NCI-H524 (cell line): ENCODE measurements around the gene GRHL1.

Experiments used
- DNase-seq, 2 experiments: peaks; one replicate each; lab custom pipeline; 2025; lab: John Stamatoyannopoulos, UW

The GRHL1 gene

DNA sequence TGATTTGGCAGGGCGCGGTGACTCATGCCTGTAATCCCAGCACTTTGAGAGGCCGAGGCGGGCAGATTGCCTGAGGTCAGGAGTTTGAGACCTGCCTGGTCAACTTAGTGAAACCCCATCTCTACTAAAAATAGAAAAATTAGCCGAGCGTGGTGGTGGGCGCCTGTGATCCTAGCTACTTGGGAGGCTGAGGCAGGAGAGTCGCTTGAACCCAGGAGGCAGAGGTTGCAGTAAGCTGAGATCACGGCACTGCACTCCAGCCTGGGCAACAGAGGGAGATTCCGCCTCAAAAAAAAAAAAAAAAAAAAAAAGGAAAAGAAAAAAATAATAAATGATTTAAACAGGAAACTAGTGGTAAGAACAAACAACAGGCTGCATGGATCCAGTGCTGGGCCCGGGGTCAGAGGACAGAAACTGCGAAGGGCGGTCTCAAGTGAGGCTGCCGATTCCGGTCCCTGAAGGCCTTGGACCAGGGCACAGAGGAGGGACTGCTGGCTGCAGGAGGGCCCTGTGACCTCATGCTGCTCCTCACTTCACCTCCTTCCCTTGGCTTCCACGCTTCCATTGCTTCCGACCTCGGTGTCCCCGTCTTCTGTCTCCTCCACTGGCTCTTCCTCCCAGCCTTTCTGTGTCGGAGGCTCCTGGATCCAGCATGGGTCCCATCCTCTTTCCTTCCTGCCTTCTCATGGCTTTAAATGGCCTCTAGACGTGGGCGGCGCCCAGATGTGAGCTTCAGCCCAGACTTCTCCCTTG is 2.1 kb upstream of the GRHL1 start:
- no peak for DNase-seq

DNA sequence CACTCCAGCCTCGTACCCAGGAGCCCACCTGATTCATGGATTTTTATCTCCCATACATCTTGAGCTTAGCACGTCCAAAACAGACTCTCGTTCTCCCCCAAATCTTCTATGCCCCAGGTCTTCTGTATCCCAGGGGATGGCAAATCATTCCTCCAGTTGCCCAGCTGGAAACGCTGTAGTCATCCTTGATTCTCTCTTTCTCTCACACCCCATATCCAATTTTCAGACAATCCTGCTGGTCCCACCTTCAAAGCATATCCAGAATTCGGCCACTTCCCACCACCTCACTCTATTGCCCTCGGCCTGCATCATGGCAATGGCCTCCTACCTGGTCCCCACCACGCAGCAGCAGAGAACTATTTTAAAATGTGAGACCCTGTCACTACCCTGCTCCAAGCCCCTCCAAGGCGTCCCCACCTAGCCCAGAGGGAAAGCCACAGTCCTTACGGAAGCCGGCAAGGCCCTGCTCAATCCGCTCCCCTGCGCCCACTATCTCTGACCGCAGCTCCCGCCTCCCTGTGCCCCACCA is 1.4 kb upstream of the GRHL1 start:
- no peak for DNase-seq

DNA sequence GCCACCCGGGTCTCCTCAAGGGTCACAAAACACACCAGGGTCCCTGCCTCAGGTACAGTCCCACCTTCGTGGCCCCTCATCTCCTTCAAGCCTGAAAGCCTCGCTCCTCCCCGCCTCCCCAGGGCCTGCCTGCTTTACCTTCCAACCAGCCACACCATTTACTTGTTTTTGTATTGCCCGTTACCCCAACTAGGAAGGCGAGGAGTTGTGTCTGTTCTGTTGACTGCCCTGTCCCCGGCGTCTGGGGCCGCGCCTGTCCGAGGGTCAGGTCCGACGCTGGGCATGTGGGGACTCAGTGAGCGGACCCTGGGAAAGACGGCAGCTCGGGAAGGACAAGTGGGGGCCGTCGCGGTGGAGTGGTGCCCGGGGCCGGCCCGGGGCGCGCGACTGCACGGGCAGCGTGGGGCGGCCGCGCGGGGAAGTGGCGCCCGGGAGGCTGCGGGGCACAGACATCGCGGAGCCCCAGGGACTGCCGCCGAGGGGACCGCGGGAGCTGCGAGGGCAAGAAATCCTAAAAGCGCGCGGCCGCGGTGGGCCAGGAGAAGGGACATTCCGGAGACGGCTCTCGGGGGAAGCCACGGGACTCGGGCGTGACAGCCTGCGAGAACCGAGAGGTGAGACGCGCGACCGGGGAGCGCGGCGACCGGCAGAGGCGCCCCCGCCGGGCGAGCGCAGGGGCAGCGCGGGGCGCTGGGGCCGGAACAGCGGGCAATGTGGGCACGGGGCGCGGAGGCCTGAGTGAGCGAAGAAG is 797 bp upstream of the GRHL1 start:
- peak; percentile 49 to 62 for DNase-seq

DNA sequence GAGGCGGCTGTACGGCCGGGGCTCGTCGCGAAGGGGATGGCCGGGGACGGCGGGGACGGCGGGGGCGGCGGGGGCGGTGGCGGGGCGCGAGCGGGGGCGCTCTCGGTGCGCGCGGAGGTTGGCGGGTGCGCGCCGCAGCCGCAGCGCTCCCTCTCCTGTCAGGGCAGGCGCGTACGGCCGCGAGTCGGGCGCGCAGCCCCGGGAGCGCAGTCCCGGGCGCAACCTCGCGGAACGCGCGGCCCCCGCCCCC is 296 bp upstream of the GRHL1 start:
- no peak for DNase-seq

DNA sequence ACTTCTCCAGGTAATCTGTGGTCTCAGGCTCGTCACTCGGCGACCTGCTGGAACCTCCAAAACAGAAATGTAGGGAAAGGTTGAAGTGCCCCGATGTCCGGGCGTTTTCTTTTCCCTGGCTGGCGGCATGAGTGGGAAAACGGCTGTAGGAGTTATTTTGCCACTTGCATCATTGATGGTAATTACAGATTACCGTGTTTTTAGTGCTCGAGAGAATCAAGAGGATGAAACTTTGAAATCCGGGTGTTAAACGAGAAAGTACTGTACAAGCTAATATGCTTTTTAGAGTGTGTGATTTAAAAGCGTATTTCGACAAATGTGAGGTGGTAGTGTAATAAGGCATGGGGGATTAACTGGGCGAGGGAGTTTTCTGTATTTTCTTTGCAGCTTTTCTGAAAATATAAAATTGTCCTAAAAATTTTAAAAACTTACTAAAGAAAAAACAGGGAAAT is 819 bp downstream of the GRHL1 start:
- no peak for DNase-seq

DNA sequence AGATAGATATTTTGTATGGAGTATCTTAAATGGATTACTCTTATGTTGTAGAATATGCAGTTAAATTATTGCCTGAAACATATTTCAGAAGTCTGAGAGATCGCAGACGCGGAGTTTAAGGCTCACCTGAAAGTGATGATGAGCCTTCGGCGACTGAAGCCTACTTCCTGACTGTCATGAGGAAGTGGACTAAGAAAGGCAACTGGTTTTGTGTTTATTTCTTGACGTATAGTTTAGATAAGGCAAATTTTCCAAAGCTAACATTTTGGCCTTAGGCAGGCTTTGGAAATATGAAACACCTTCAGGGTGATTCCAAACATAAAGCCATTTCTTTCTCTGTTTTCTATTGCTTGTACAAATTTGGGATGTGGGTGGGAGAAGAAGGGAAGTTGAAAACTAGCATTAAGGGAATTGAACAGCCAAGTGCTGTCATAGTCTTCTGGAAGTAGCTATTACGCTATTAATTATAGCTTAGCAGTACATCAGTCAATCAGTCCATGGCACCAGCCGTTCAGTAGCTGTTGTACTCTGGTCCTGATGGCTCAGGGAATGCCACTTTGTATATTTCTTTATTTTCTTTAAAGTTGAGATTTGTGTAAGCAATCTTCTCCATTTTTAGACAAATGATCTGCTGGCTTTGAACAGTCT is 1.5 kb downstream of the GRHL1 start:
- DNase-seq, result no peak

DNA sequence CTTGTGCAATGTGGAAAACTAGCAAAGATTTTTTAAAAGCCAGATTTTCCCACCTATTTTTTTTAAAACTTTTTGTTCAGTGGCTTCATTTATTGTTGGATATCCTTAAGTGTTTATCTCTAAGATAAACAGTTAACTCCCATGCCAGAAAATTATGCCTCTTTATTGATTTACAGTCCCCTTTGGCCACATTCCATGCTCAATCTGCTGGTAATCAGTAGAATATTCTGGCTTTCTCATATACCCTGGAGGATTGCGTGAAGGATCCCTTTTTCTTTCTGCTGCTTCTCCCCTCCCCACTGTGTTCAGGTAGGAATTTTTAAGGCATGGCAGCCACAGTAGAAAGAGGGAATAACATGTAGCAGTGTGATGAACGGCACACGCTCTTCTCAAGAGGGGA is 2.6 kb downstream of the GRHL1 start:
- no peak for DNase-seq

DNA sequence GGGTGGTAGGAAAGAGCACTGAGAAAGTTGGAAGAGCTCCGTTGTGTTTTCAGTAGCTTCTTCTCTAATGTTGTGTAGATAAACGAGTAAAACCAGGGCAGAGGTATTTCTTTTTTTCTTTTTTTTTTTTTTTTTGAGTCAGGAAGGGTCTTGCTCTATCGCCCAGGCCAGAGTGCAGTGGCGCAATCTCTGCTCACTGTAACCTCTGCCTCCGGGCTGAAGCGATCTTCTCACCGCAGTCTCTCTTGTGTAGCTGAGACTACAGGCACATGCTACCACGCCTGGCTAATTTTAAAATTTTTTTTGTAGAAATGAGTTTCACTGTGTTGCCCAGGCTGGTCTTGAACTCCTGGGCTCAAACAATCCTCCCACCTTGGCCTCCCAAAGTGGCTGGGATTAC is 6.6 kb downstream of the GRHL1 start:
- DNase-seq, result no peak

DNA sequence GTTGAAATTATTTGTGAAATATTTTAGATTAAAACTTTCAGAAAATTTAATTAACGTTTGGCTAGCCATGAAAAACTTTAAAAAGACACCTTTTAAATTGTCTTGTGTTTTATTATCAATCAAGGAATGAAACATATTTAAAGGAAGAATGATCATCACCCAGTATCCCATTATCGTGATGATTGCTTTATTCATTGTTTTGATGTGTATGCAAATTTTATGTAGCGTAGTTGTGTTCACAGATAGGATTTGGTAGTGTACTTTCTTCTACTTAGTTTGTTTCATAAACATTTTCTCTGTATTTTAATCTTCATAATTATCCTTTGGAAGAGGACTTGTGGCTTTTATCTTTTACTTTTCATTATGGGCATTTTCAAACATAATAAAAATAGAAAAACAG is 7.8 kb downstream of the GRHL1 start:
- DNase-seq, result no peak

DNA sequence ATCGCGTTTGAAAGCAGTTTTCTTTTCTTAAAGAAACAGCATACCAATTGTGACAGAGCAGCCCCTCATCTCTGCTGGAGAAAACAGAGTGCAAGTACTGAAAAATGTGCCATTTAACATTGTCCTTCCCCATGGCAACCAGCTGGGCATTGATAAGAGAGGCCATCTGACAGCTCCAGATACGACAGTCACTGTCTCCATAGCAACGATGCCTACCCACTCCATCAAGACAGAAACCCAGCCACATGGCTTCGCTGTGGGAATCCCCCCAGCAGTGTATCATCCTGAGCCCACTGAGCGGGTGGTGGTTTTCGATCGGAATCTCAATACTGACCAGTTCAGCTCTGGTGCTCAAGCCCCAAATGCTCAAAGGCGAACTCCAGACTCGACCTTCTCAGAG is 9.5 kb downstream of the GRHL1 start:
- peak; percentile 44 to 76 for DNase-seq

DNA sequence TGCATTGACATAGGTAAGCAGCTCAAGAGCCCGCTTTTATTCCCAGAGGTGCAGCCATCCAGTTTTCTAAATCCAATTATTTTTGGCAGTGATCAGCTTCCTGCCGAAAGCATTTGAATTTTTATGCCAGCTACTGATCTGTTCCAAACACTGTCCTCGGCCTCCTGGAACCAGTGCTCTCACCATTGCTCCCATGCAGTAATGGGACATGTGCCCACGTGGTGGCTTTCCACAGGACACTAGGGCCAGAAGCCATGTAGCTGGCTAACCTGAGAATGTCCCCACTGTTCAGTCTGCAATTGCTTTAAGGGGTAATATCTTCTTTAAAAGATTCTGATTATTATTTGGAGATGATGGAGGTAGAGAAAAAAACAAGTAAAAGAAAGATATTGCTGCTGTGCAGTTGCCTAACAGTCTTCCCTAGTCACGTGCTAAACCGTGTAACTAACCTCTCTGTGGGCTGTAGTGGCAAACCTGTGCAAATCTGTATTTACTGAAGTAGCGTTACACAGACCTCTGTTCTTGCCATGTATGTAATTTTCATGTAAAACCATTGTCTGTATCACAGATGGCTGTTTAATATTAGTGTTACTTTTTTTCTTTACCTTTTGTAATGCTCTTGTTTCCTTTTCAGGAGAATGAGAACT is 13.0 kb downstream of the GRHL1 start:
- DNase-seq, result no peak

DNA sequence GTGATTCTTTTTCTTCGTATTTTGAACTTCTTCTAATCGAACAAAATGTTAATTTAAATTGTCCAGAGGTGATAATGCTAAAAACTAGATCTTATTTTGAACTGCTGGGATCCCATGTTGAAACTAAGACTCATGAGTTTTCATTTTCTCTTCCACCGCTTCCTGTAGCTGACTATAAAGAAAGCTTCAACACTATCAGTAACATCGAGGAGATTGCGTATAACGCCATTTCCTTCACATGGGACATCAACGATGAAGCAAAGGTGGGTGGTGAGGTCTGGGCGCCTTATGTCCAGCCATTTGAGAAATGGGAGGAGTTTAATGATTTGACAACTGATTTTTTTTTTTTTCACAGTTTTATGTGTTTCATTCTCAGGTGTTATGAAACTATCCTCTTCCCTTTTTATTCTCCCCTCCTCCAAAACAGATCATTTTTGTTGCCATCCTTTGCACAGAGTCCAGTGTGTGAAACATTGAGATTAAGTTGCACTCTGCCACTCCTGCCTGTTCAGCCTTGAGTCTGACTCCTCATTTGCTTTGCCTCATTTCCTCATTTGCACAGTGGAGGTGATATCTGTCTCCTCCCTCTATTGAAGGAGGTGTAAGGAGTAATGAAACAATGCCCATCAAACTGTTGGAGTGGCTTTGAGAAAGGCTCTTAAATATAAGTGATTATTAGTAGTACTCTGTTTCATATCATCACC is 13.8 kb downstream of the GRHL1 start:
- no peak for DNase-seq

DNA sequence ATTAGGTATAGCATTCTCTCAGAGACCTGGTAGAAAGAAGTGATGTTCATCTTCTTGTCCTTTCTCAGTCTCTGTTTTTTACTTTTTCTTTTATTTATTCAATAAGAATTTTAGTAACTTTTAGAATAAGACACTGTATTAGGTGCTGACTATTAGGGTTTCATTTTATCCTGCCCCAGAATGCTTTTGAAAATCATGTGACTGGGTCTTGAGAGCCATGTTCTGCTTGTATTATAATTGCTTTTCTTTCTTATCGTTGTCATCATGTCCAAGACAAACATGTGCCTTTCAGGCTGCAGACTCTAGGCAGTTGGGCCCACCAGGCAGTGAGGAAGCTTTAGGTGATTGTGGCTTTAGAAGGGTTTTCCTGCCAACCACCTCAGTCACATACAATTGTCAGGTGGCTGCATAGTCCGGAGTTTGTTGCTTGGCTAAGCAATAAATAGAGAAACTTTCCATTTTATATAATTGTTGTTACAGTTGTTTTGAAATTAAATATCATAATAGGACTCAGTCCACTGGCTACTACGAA is 15.1 kb downstream of the GRHL1 start:
- no peak for DNase-seq

DNA sequence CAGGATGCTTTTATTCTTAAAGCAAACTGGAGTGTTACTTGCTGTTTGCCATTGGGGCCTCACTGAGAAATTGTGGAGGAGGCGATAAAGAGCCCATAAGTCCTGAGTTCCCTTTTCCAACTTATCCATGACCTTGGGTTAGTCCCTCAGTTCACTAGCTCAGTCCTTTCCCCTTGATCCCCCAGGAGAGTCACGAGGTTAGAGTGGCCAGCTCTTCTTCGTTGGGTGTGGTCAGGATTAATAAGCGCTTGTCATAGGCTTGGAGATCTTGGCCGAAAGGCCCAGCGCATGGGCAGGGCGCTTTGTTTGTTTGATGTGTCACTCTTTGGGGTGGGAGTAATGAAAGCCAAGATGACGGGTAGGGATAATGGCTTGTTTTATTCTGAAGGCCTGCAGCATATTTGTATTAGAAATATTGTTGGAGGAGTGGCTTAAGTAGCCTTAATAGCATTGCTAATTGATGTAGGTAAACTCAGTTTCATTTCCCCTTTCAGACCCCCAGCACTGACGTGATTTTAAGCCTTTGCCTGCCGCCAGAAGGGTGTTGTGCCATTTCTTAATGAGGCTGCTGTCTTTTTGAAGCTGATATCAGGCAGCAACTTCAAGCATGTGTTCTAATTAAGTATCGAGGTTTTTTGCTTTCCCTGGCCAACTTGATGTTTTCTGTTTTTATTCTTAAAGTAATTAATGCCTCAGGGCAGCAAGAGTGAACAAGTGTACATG is 15.7 kb downstream of the GRHL1 start:
- DNase-seq, result no peak

DNA sequence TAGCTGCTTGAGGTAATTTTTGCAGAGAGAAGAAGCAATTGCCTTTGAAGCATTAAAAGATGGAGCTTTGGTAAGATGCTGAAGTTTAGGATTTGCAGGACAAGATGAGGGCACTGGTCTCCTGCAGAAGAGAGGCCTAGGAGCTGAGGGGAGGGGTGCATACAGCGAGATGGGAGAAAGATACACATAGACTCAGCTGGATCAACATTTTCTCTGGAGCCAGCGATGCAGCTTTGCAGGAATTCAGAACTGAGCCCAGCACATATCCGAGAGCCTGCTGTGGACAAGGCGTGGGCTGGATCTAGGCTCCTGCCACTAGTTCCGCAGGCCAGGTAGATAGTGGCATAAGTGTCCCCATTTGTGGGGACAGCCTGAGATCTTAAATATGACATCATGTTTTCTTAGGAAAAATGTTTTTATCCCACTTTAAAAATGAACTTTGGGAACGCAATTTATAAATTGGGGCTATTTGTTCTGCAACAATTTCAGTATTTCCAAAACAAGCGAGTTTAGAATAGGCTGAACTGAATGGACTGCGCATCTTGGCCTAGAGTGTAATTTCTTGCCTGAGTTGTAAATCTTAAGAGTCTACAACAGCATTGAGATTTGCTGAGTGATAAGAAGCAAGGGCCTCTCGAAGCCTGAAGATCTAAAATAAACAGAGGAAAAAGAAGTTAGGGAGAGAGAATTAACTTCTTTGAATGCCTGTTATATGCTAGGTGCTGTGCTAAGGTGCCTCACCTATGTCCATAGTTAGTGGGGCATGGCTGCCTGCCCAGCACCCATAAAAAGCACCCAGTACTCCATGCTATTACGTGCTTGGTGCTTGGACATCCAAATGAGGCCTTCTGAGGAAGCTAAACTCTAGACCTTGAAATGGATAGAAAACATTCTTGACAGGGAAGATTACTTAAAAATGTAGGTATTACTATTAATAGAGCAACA is 17.3 kb downstream of the GRHL1 start:
- DNase-seq, result no peak

DNA sequence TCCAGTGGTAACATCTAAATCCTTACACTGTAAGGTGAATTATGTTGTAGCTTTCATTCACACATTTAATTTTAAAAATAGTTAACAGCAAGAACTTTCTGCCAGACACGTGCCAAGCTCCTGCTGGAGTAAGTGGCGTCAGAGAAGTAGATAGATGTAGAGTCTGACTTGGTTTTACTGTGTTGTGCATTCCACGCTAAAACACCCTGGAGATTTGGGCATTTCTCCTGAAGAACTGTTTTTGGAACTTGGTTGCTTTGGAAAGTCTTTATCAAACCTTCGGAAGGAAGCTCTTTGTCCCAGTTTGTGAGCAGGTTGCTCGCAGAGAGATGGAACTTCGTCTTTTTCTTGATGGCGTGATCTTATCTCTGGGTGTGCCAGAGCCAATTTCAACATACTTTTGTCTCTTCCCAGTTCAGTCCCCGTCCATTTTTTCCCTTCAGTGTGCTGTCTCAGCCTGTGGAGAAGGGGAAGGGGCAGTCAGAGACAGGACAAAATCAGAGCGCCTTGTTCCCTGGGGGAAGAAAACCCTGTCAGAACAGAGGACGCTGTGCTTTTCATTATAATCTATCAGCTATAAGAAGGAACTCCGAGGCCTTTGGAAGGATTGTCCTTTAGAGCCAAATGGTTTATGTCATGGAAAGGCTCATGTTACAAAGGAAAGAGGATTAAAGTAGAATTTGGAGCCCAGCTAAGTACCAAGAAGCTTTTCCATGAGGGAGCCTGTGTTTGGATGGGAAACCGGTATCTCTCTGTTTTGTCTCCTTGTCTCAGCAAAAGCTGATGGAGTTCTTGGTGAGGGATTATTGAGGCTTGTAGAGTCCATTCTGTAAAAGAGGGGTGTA is 18.9 kb downstream of the GRHL1 start:
- DNase-seq, result peak; percentile 70 to 94

DNA sequence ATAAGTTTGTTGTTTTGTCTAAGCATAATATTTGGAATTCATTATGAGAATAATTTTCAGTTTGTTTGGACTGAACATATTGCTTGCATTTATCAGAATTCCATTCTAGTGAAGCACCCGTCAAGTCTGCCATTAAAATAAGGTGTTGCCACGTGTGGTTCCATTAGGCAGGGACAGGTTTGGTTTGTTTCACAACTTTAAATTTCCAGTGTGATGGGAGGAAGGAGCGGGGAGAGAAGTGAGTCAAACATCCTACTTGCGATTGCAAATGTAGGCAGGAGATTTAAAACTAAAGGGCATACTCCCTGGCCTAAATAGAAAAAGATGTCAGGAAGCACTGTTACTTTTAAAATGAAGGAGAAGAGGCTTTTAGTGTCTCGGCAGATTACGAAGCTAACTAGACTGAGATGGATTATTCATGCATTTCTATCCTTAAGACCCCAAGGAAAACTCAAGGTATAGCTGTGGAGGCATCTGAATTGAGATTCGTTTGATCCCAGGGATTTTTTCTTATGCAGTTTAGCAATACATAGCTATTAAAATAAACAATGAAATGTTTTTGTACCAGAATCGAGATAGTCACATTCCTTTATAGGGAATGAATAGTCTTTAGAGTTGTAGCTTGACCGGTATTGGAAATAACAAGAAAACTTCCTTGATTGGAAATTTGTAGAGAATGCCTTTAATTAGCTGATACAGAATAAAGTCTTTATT is 19.8 kb downstream of the GRHL1 start:
- no peak for DNase-seq

DNA sequence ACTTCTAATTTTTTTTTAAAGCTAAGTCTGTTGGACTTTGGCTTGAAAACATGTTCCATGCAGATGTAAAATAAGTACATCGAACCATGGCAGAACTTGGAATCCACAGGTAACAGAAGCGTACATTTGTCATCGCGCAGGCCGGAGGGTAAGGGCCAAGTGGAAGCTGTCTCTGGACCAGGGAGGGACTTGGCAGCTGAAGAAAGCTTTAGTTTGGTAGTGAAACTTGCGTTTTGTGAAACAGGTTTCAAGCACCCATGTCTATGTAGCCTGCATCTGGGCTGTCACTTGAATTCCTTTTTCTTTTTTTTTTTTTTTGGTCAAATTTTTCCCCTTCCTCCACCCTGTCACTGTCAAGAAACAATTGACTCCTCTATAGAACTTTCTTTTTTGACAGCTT is 20.4 kb downstream of the GRHL1 start:
- DNase-seq, result no peak
